ENCODE data around the gene TTBK2.

GRCh38 chr15:42937143-42937542, 16.6 kb upstream of the TTBK2 start:
- TF ChIP-seq SP1 (IDR thresholded peaks at IDR 0.05; ENCODE audit: low read depth): no peak
- no peak for TF ChIP-seq REST (IDR thresholded peaks at IDR 0.05; ENCODE audit: low read depth)
- no peak for TF ChIP-seq MAX (IDR thresholded peaks at IDR 0.05)
- no peak for TF ChIP-seq RAD21 (IDR thresholded peaks at IDR 0.05; ENCODE audit: low read depth)
- TF ChIP-seq EZH2phosphoT487 (IDR thresholded peaks at IDR 0.05; ENCODE audit: borderline replicate concordance): no peak
- no peak for TF ChIP-seq CTCF (IDR thresholded peaks at IDR 0.05 in 2 of 3, conservative IDR thresholded peaks at IDR 0.05 in 1 of 3; ENCODE audit: borderline replicate concordance in 1 of 3, insufficient read depth in 1 of 3, low read depth in 2 of 3, low read length in 2 of 3)
- TF ChIP-seq POLR2A (IDR thresholded peaks at IDR 0.05; ENCODE audit: borderline replicate concordance, extremely low read depth, insufficient read depth, insufficient read length): no peak
- no peak for TF ChIP-seq TCF7L2 (IDR thresholded peaks at IDR 0.05; ENCODE audit: borderline replicate concordance, extremely low read depth, insufficient read depth, insufficient read length)
- TF ChIP-seq POLR2AphosphoS5 (IDR thresholded peaks at IDR 0.05; ENCODE audit: low read depth, low read length): no peak
- no peak for TF ChIP-seq EZH2 (IDR thresholded peaks at IDR 0.05)
- TF ChIP-seq JUND (IDR thresholded peaks at IDR 0.05): no peak
- no peak for TF ChIP-seq ZNF274 (IDR thresholded peaks at IDR 0.05; ENCODE audit: low read depth, low read length)
